Body of pancreas (tissue), 4 donors: ENCODE data around the gene ST6GALNAC3.

Source experiments
- CTCF ChIP-seq, 7 experiments: fragments of 450-650 bp in 4 of 7; fragments of 200-600 bp in 3 of 7; sonication (generic) in 3 of 7; IDR thresholded peaks; one replicate each; pipeline ENCODE4 v1.5.1; 2016 to 2019; ENCODE audit warnings: antibody characterized with exemption in 7 of 7
- POLR2A ChIP-seq, 3 donors: fragments of 450-650 bp; IDR thresholded peaks; one replicate each; pipeline ENCODE4 v1.6.1; 2016; ENCODE audit warnings: antibody characterized with exemption in 3 of 3, mild to moderate bottlenecking in 2 of 3

GRCh38 chr1:76224752-76225151 lies 150.2 kb downstream of the ST6GALNAC3 start:
- TF ChIP-seq CTCF (IDR thresholded peaks at IDR 0.05) (no peak), POLR2A (IDR thresholded peaks at IDR 0.05) (no peak)
